ENCODE results near the gene PHTF2. TPM values are rescaled to one million over a fixed set of nuclear protein-coding genes. Genes with fewer than 3 reads are reported as not detected.
A peak's percentile ranks its signal among the peaks of the same experiment; 100 is the strongest.

Gene PHTF2
- total RNA-seq, 2 donors from 2014 or later: 19.1 to 41.3 TPM

- DNase-seq (ENCODE audit: low spot score): no peak
- intact Hi-C loops (cut with DNase I): loop anchor here in 1 of 2 donors (5.0 kb wide), 1 partner anchor 266 kb away; no protein-coding TSS in a partner anchor
Measured at GRCh38 chr7:77788327-77788902, 10.2 kb upstream of the PHTF2 start.

- no peak for DNase-seq (ENCODE audit: low spot score)
- intact Hi-C loops (cut with DNase I): no loop called here
Measured at GRCh38 chr7:77791336-77791735, 7.2 kb upstream of the PHTF2 start.

GRCh38 chr7:77791956-77792355 lies 6.6 kb upstream of the PHTF2 start:
- intact Hi-C loops (cut with DNase I): no loop called here

DNA sequence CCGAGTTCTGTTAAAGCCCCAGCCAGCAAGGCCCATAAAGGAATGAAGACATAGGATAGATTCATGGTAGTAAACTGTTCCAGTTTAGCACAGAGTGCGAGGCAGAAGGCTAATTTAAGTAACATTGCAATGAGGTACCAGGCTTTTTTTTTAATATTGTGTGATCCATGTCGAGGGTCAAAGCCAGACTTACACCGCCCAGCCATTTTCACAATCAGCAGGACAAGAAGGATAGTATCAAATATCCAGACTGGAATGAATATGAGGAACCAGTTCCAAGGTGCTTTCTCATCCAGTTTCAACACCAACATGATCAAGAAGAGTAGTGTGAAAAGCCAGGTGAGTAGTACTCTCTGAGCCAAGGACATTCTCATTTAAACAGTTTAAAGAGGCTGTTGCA lies 4.6 kb upstream of the PHTF2 start:
- intact Hi-C loops (cut with DNase I): no loop called here

More at GRCh38 chr7:77791956-77792355, 6.6 kb upstream of the PHTF2 start:
- no peak for DNase-seq (ENCODE audit: low spot score)

GRCh38 chr7:77796109-77796508 lies 2.5 kb upstream of the PHTF2 start:
- intact Hi-C loops (cut with DNase I): no loop called here
- DNase-seq (ENCODE audit: low spot score): no peak

More for the DNA sequence above, 4.6 kb upstream of the PHTF2 start:
- no peak for DNase-seq (ENCODE audit: low spot score)

GRCh38 chr7:77796960-77797359 lies 1.6 kb upstream of the PHTF2 start:
- intact Hi-C loops (cut with DNase I): no loop called here
- DNase-seq (ENCODE audit: low spot score): no peak

DNA sequence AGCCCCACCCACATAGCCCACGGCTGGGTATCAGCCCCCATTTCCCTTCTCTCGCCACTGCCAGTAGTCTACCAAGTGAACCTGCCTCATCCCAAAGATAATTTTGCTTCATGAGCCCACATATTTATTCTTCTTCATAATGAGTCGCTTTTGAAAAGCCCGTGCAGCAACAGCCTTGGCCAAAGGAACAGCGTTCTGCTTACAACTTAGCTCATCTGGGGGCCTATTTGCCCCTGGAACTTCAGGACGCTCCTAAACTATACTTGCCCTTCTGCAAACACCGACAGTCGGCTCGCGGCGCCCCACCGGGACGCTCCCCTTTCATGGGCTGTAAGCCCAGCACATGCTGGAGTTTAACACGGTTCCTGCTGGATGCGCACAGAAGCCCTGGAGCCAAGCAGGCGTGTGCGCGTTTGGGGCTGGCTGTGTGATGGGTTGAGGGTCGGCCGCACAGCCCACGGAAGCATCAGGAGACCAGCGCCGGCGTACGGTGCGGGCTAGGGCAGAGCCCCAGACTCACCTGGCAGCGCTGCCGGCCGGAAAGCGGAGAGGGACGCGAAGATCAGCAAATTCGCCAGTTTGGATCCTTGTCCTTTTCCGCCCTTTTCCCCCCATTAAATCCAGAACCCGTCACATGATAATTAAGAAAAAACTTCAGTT lies 709 bp upstream of the PHTF2 start:
- intact Hi-C loops (cut with DNase I): no loop called here
- no peak for DNase-seq (ENCODE audit: low spot score)

DNA sequence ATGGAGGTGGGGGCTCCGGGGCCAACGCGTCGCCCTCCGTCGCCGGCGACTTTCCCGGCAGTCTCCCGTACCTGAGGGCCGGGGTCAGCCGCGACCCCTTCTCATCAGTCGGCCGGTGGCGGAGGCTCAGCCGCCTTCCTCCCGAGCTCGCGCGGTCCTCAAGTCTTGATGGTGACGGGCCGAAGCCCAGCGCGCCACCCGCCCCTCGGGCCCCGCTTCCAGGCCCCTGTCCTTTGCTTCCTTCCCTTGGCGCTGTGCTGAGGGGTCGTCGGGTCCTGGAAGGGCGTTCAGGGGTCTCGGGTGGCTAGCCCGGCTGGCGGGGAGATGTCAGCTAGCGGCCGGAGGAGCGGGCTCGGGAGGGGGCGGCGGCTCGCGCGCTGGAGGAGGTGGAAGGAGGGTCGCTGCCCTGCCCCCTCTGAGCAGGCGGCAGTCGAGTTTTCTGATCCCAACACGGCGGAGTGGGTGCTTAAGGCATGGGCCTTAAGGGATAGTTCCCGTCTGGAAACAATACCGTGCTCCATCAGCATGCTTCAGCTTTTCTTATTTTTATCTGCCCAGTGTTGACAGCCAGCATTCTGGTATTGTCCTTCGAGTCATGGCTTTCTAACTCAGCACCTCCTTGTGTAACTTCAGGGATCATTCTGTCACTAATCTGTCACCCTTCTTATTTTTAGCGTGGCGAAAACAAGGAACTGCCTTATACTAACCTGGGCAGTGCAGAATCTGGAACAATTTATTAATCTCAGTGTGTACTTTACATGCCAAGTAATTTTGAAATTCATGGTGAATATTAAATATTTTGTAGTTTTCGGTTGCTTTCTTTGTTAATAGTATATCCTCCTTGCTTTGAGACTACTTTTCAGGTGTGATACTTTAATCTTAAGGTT lies 748 bp downstream of the PHTF2 start:
- intact Hi-C loops (cut with DNase I): no loop called here
- DNase-seq (ENCODE audit: low spot score): peak; percentile 87

DNA sequence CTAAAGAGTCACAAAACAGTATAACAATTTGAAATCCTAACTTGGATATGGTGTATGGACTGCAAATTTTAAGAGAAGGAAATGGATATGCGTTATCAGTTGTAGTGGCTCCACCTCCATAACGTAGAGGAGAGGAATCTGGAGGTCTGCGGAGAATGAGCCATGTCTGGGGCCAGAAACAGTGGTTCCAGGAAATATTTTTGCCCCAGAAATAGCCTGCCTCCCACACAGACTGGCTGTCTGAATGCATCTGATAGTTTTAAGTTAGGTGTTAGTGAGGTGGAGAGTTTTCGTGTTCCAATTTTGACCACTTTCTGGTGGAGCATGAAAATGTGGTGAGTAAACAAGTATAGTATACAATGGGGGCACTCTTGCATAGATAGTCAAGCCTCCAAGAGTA lies 1.6 kb downstream of the PHTF2 start:
- intact Hi-C loops (cut with DNase I): no loop called here
- no peak for DNase-seq (ENCODE audit: low spot score)

DNA sequence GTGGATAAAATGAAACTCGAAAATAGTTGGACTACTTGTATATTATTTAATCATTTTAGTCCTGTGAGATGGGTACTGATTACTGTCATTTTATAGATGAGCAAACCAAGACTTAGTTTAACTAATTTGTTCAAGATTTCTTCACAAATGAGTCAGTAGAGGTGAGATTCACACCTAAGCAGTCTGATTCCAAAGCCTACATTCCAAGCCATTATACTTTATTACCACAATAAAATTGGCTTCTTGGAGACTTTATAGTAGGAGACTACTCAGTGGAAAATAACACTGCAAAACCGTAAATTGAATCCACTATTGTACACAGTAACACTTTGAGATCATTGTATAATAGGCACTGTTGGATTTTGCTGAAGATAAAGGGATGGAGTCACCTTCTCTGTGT lies 2.2 kb downstream of the PHTF2 start:
- intact Hi-C loops (cut with DNase I): no loop called here
- no peak for DNase-seq (ENCODE audit: low spot score)

DNA sequence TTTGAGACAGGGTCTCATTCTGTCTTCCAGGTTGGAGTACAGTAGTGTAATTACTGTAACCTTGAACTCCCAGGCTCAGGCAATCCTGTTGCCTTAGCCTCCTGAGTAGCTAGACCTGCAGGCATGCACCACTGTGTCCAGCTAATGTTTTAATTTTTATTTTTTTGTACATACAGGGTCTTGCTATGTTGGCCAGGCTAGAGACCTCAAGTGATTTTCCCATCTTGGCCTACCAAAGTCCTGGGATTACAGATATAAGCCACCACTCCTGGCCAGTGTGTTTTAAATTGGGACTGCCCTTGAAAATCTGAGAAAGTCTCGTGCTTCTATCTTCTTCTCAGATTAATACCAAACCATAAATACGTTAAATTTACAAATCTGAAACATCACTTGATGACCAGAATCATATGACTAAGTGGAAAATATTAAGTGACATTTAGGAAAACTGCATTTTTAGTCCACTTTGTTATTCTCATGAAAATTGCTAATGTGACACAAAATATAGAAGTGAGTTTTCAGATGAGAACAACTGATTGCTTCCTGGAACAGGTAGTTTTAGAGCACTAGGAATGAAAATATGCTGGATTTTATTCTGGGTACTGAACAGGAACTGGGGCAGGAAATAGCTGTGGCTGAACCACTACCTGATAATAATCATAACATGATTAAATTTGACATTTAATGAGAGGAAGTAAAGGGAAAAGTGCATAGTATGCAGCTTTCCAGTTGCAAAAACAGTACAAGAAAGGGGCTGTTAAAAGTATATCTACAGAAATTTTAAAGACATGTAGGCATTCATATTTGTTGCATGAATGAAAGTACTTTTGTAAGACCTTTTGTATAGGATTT lies 4.2 kb downstream of the PHTF2 start:
- intact Hi-C loops (cut with DNase I): no loop called here
- no peak for DNase-seq (ENCODE audit: low spot score)

GRCh38 chr7:77806425-77806824 lies 7.9 kb downstream of the PHTF2 start:
- DNase-seq (ENCODE audit: low spot score): no peak
- intact Hi-C loops (cut with DNase I): no loop called here

DNA sequence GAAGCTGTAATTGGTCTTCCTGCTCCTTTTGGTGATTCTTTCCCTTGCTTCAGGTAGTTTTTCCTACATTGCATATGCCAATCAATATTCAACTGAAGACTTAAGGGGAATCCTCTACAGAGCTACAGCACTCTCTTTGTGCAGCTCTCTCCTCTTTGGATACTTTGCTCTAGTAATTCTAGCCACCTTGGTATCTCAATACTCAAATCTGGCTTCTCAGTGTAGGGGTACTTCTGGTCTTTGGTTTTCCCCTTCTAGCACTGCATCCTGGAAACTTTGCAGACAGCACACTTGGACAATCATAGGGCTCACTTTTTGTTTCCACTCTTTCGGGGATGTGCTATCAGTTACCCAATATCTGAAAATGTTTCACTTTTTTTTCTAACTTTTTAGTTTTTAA lies 9.9 kb downstream of the PHTF2 start:
- intact Hi-C loops (cut with DNase I): no loop called here
- no peak for DNase-seq (ENCODE audit: low spot score)

GRCh38 chr7:77811516-77812289 lies 13.1 kb downstream of the PHTF2 start:
- intact Hi-C loops (cut with DNase I): no loop called here
- no peak for DNase-seq (ENCODE audit: low spot score)

- intact Hi-C loops (cut with DNase I): no loop called here
- no peak for DNase-seq (ENCODE audit: low spot score)
Measured at GRCh38 chr7:77812290-77812685, 13.7 kb downstream of the PHTF2 start.

GRCh38 chr7:77813180-77813579 lies 14.6 kb downstream of the PHTF2 start:
- no peak for DNase-seq (ENCODE audit: low spot score)
- intact Hi-C loops (cut with DNase I): no loop called here

GRCh38 chr7:77819021-77819420 lies 20.4 kb downstream of the PHTF2 start:
- intact Hi-C loops (cut with DNase I): no loop called here
- no peak for DNase-seq (ENCODE audit: low spot score)

DNA sequence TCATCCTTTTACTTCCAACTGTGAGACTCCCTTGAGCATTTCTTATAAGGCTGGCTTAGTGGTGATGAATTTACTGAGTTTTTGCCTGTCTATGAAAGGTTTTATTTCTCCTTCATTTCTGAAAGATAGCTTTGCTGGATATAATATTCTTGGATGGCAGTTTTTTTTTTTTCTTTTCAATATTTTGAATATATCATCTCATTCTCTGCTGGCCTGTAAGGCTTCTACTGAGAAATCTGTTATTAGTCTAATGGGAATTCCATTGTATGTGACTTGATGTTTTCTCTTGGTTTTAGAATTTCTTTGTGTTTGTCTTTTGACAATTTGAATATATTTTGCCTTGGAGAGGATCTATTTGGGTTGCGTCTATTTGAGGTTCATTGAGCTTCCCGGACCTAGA lies 22.4 kb downstream of the PHTF2 start:
- DNase-seq (ENCODE audit: low spot score): no peak
- intact Hi-C loops (cut with DNase I): no loop called here

DNA sequence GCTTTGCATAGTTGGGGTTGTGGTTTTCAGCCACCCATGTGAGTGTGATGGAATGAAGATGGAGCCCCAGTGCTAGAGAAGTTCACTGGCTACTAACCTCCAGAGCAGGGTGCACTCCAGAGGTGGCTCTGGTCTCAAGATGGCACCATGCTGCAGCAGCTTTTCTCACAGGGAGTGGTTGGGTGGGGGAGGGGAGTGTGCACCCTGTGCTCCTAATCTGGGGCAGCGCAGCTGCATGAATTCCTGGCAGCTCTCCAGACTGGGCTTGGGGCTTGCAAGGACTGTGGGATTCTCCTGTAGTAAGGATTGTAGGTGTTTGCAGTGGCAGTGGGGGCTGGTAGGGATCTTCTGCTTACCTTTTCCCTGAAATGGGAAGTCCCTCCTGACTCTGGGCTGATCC lies 23.7 kb downstream of the PHTF2 start:
- intact Hi-C loops (cut with DNase I): no loop called here
- DNase-seq (ENCODE audit: low spot score): no peak

Measured in posterior vena cava (tissue), 2 donors.